Kidney (tissue), 14 donors: ENCODE data around the gene ZC3H14. TPM values are rescaled to one million over a fixed set of nuclear protein-coding genes. Genes with fewer than 3 reads are reported as not detected.

Experiments
- DNase-seq, 5 donors: peaks; one replicate each; pipeline ENCODE4 v3.0.0-alpha.2; 2013 to 2020
- FAIRE-seq: peaks from 2 replicates; lab custom pipeline; 2012; peaks lifted over from hg19 to GRCh38; lab: Jason Lieb, UNC
- H3K27ac ChIP-seq, 2 donors: one replicate each; pipeline ENCODE4 v1.7.0; 2013; ENCODE audit warnings: low read depth in 2 of 2, low read length in 2 of 2, inconsistent platforms in 1 of 2
- H3K27me3 ChIP-seq: one replicate; pipeline ENCODE4 v1.7.1; 2013; ENCODE audit warnings: low read length, inconsistent platforms; ENCODE audit not compliant: control insufficient read depth, insufficient read depth
- H3K36me3 ChIP-seq, 3 donors: one replicate each; pipeline versions ENCODE4 v1.7.0 to v1.7.1; 2013; ENCODE audit warnings: low read length in 3 of 3, control low read depth in 1 of 3, inconsistent platforms in 1 of 3; ENCODE audit not compliant: insufficient read depth in 3 of 3, control insufficient read depth in 2 of 3
- H3K4me1 ChIP-seq, 3 donors: one replicate each; pipeline versions ENCODE4 v1.7.0 to v1.7.1; 2013; ENCODE audit warnings: low read length in 3 of 3, inconsistent platforms in 1 of 3, low read depth in 1 of 3; ENCODE audit not compliant: control insufficient read depth in 2 of 3, insufficient read depth in 2 of 3
- H3K4me3 ChIP-seq, 3 donors: one replicate each; pipeline versions ENCODE4 v1.7.0 to v1.8.1; 2013; ENCODE audit warnings: low read length in 3 of 3, control low read depth in 1 of 3, inconsistent platforms in 1 of 3
- H3K9ac ChIP-seq, 3 donors: one replicate each; pipeline versions ENCODE4 v1.7.0 to v1.7.1; 2013; ENCODE audit warnings: low read length in 3 of 3, control low read depth in 1 of 3, inconsistent platforms in 1 of 3
- H3K9me3 ChIP-seq, 3 donors: one replicate each; pipeline versions ENCODE4 v1.7.0 to v1.7.1; 2013; ENCODE audit warnings: low read length in 3 of 3, control low read depth in 1 of 3, inconsistent platforms in 1 of 3; ENCODE audit not compliant: control insufficient read depth in 2 of 3, insufficient read depth in 1 of 3
- intact Hi-C: fragments of 100-400 bp; cut with DNase I; formaldehyde crosslinking; loops from one replicate; pipeline ENCODE4 v1.11.1; 2022
- polyA plus RNA-seq: library from polyadenylated mRNA; stranded (reverse); fragments of 350-450 nt; fragmentation: Illumina TruSeq; extraction: RNeasy Lipid Tissue Mini Kit (QIAGEN cat#74804); gene quantifications from one replicate; pipeline ENCODE4 v1.2.3, GENCODE V29; 2014; ENCODE audit warnings: low read depth, low replicate concordance; ENCODE audit not compliant: insufficient read depth
- total RNA-seq: library from RNA; stranded (reverse); fragmentation: NEBNext Ultra II Directional; extraction: Animal tissue kit (Norgen Biotek cat#: 25700); gene quantifications from one replicate; pipeline ENCODE4 v1.2.1, GENCODE V29; 2021
- TF ChIP-seq, protein P1 (sequence below): IDR thresholded peaks from 3 replicates; pipeline ENCODE4 v1.5.1; 2012; ENCODE audit warnings: mild to moderate bottlenecking, moderate library complexity, borderline replicate concordance; ENCODE audit not compliant: insufficient read depth; ENCODE audit errors: extremely low read depth
- donor health status: control.
- donor health status: control.
- donor health status: control.
- donor health status: control.
- donor health status: control.
- donor health status: DM: yes; HTN: yes; CAD: no.
- donor health status: Normal renal cell carcinoma (clear cell type).

Gene ZC3H14
- total and polyA plus RNA-seq, 2 donors from 2014 or later: 27.7 to 49.7 TPM

DNA sequence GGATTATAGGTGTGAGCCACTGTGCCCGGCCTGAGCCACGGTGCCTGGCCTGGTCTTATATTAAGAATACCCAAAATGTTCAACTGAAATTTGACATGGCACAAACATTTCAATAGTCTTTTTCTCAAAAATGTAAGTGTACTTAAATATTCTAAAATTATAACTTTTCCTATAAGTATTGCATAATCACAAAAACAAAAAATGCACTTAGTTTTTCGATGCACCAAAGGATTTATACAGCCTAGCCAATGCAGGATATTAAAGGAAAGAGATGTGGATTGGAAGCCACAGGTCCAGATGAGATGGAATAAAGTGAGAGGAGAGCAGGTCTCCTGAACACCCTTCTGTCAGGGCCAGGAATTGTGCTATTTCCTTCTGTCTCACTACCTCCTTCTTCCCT, 62.8 kb downstream of the ZC3H14 start:
- TF ChIP-seq, protein P1, sequence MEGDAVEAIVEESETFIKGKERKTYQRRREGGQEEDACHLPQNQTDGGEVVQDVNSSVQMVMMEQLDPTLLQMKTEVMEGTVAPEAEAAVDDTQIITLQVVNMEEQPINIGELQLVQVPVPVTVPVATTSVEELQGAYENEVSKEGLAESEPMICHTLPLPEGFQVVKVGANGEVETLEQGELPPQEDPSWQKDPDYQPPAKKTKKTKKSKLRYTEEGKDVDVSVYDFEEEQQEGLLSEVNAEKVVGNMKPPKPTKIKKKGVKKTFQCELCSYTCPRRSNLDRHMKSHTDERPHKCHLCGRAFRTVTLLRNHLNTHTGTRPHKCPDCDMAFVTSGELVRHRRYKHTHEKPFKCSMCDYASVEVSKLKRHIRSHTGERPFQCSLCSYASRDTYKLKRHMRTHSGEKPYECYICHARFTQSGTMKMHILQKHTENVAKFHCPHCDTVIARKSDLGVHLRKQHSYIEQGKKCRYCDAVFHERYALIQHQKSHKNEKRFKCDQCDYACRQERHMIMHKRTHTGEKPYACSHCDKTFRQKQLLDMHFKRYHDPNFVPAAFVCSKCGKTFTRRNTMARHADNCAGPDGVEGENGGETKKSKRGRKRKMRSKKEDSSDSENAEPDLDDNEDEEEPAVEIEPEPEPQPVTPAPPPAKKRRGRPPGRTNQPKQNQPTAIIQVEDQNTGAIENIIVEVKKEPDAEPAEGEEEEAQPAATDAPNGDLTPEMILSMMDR: no peak

DNA sequence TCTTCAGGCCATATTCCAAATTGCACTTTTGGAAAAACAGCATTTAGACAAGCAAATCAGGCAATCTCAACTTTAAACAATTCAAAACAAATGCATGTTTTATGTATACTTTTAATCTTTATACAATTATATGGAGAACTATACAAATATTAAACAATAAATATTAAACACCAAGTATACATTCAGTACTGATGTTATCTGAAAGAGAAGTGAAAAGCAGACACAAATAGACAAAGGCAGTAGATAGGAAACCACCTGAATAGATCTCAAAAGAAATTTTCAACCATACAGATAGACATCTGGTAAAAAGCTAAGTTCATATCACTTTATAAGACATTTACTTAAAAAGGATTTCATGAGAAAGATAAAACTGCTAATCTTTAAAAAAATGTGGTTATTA, 65.2 kb downstream of the ZC3H14 start:
- DNase-seq (no peak), FAIRE-seq (no peak)
- peaks cover 0 to 3% (median 0%) of the 10 kb centered on the region in 3 donors for H3K4me1 ChIP-seq
- no peaks in the 10 kb centered on the region for H3K27me3 ChIP-seq
- H3K4me3 ChIP-seq: no peak overlapping the region
- H3K9ac ChIP-seq: no peak overlapping the region
- intact Hi-C loops: no loop called here
- TF ChIP-seq, protein P1: no peak
- no peaks in the 10 kb centered on the region for H3K36me3 ChIP-seq
- no peak overlapping the region for H3K27ac ChIP-seq
- H3K9me3 ChIP-seq: no peaks in the 10 kb centered on the region

More for the DNA sequence above, 62.8 kb downstream of the ZC3H14 start:
- Histone ChIP-seq H3K36me3 (no peaks in the 10 kb centered on the region), H3K9ac (no peak overlapping the region), H3K9me3 (no peaks in the 10 kb centered on the region), H3K4me3 (no peak overlapping the region), H3K4me1 (peaks cover 0 to 3% (median 0%) of the 10 kb centered on the region in 3 donors), H3K27me3 (no peaks in the 10 kb centered on the region), H3K27ac (no peak overlapping the region)
- FAIRE-seq (no peak), DNase-seq (no peak)
- intact Hi-C loops: no loop called here

DNA sequence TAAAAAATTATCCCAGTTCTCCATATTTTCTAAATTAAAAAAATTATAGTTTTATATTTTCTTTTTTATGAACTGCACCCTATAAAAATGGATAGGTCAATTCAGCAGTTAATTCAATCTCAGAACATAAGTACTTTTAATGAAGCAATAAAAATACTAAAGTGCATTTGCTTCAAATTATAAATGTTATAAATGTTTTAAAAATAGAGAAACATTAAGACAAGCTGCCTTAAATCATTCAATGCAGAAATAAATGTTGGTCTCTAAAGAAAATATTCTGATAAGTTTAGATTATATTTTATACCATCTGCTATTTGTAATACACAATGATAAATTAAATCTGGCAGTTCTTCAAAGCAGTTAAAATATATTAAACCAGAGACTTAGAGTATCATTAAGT, 65.6 kb downstream of the ZC3H14 start:
- Histone ChIP-seq H3K9me3 (no peaks in the 10 kb centered on the region), H3K27ac (no peak overlapping the region), H3K4me3 (no peak overlapping the region), H3K36me3 (no peaks in the 10 kb centered on the region), H3K9ac (no peak overlapping the region), H3K4me1 (peaks cover 0 to 3% (median 0%) of the 10 kb centered on the region in 3 donors), H3K27me3 (no peaks in the 10 kb centered on the region)
- TF ChIP-seq, protein P1: no peak
- FAIRE-seq (peak; percentile 39), DNase-seq (peak in 2 of 5 donors; percentile 13 to 78)
- intact Hi-C loops: no loop called here

DNA sequence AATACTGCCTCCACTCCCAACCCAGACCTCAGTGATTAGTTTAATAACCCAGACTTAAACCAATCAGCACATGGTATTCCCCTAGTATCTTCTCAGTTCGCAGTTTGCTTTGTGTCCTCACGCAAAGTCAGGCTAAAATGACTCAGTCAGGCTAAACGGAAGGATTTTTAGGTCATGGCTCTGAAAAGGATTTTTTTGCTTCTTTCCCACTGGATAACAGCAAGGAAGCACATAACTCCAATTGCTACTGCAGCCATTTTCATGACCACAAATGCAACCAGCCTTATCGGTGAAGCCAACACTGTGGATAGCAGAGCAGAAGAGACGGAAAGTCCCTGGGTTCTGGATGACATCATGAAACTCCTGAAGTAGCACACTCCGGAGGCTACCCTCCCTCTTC, 67.7 kb downstream of the ZC3H14 start:
- no peak for FAIRE-seq
- H3K27me3 ChIP-seq: no peaks in the 10 kb centered on the region
- no peak for DNase-seq
- H3K36me3 ChIP-seq: no peaks in the 10 kb centered on the region
- intact Hi-C loops: no loop called here
- H3K9ac ChIP-seq: no peak overlapping the region
- H3K9me3 ChIP-seq: no peaks in the 10 kb centered on the region
- no peak overlapping the region for H3K27ac ChIP-seq
- TF ChIP-seq, protein P1: no peak
- H3K4me1 ChIP-seq: peaks cover 0 to 3% (median 0%) of the 10 kb centered on the region in 3 donors
- no peak overlapping the region for H3K4me3 ChIP-seq
